Mucosa of gallbladder (tissue), 1 donor: ENCODE results near the gene GABPB2. TPM values are rescaled to one million over a fixed set of nuclear protein-coding genes. Genes with fewer than 3 reads are reported as not detected.

Experiments used
- DNase-seq: peaks from one replicate; pipeline ENCODE4 v3.0.0-alpha.2; 2020; ENCODE audit warnings: low spot score
- total RNA-seq: library from RNA; stranded (reverse); gene quantifications from one replicate; pipeline ENCODE4 v1.2.1, GENCODE V29; 2021
- donor health status: DM: no; HTN: no; CAD: no.

Gene GABPB2
- total RNA-seq, 1 donor from 2014 or later = 20.6 TPM

DNA sequence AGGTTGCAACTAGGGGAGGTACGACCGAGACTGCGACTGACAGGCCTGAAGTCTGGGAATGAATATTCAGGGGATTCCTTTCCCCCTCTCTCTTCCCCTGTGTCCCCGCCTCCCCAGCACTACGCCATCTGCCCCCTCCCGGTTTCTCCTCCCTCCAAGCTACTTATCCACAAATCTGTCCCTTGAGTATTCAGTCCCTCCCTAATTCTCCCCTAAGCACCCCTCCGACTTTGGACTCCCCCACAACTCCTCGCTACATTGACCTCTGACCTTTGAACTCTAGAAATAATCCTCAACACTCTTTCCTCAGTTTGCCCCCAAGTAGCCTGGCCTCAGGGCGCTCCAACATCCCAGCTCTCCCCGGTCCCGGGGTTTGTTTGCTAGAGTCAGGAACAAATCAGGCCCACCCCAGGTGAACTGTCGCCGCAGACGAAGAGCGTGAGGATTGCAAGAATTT is 94.7 kb downstream of the GABPB2 start:
- no peak for DNase-seq

DNA sequence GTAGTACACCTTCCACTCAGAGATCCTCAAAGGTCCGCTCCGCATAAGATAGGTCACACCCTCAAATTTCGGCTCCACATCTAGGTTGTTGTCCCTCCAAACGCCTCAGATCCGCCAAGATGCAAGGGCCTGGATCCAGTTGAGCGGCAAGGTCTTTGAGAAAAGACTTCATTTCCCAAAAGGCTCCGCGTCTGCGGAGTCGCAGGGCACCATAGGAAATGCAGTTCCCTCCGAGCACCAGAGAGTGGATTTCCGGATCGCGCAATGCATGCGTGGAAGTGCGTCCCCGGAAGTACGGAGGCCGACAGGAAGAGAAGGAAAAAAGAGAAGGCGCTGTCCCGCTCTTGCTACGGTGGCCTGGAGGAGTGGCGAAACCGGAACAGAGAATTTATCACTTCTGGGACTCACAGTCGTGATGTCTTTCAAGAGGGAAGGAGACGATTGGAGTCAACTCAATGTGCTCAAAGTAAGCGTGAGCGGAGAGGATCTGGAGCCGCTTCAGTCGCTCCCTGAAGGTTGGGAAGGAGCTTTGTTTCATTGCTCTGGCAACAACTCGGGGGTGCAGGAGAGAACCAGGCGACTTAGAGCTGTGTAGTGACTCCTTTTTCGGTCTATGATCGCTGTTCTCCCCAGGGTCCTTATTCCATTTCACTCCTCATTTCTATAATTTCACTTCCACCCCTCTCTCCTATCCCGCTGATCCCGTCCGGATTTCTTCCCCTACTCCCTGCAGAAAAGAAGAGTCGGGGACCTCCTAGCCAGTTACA is 95.4 kb downstream of the GABPB2 start, which contains the start of the genes LYSMD1 and SCNM1:
TSS of gene LYSMD1 (minus strand) at position 165 of the 767 bp plus-strand sequence. CDS start 644 bp downstream, outside the sequence.
TSS of gene SCNM1 (plus strand) at position 407 of the 767 bp plus-strand sequence. CDS start at position 416, 9 bp downstream.
- peak; percentile 99 for DNase-seq

DNA sequence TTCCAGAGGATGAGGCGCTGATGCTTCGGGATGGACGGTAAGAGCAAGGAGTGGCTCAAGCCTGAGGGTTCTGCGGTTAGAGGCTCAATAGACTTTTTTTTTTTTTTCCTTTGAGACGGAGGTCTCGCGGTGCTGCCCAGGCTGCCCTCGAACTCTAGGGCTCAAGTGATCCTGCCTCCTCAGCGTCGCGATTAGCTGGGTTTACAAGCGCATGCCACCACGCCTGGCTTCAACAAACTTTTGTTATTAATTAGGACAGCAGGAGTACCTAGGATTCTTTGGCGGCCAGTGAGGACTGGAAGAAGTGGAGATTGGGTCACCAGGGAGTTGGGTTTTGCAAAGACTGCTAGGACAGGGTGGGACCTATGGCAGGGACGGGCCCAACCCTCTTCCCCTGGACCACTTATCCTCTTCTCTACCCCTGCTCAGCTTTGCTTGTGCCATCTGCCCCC is 96.0 kb downstream of the GABPB2 start:
- no peak for DNase-seq

DNA sequence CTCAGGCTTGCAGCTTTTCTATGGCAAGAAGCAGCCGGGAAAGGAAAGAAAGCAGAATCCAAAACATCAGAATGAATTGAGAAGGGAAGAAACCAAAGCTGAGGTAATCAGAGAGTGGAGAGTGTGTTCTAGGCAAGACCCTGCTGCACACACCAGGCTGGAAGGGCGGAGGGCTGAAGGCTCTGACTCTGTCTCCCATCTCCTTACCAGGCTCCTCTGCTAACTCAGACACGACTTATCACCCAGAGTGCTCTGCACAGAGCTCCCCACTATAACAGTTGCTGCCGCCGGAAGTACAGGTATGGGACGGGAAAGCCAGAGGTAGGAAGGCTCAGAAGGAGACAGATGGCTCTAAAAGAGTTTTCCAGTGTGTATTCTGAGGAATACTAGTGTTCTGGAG is 96.6 kb downstream of the GABPB2 start:
- no peak for DNase-seq

DNA sequence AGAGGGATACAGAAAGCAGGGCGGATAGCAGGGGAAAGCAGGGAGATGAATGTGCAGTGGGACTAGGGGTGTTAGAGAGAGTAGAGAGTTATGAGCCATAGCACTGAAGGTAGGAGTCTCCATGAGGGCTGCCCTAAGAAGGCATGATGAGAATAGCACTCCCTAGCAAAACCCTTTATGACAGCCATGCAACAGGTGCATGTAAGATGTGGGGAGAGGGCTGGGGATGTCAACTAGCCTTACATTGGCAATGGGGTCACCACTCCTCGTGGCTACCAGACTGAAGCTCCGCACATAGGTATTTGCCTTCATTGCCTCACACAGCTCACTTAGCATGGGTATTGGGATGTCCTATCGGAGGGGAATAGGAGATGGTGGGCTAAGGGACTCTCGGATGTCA is 100.6 kb downstream of the GABPB2 start:
- DNase-seq = no peak

Other genes with a start within 250 kb of the GABPB2 start
- 38.9 TPM for gene ARNT, start 194.2 kb upstream of the GABPB2 start, total RNA-seq
- gene CTXND2, start 183.6 kb upstream of the GABPB2 start, total RNA-seq = not detected
- gene SETDB1, start 144.4 kb upstream of the GABPB2 start, total RNA-seq = 42.6 TPM
- 350 TPM for gene CERS2, start 95.9 kb upstream of the GABPB2 start, total RNA-seq
- 25.1 TPM for gene ANXA9, start 88.5 kb upstream of the GABPB2 start, total RNA-seq
- 60.1 TPM for gene MINDY1, start 63.9 kb upstream of the GABPB2 start, total RNA-seq
- gene PRUNE1, start 62.3 kb upstream of the GABPB2 start, total RNA-seq = 21.6 TPM
- gene BNIPL, start 34.2 kb upstream of the GABPB2 start, total RNA-seq = 0.66 TPM
- 12.5 TPM for gene C1orf56, start 23.0 kb upstream of the GABPB2 start, total RNA-seq
- 87.3 TPM for gene CDC42SE1, start 11.1 kb upstream of the GABPB2 start, total RNA-seq
- 3.6 TPM for gene MLLT11, start 10.4 kb upstream of the GABPB2 start, total RNA-seq
- 9.1 TPM for gene SEMA6C, start 75.9 kb downstream of the GABPB2 start, total RNA-seq
- 4.6 TPM for gene TNFAIP8L2, start 85.9 kb downstream of the GABPB2 start, total RNA-seq
- gene LYSMD1, start 95.1 kb downstream of the GABPB2 start, total RNA-seq = 11.5 TPM
- 36.4 TPM for gene SCNM1, start 95.4 kb downstream of the GABPB2 start, total RNA-seq
- gene TMOD4, start 105.2 kb downstream of the GABPB2 start, total RNA-seq = 0.78 TPM
- 43.8 TPM for gene VPS72, start 119.4 kb downstream of the GABPB2 start, total RNA-seq
- 41.8 TPM for gene PIP5K1A, start 127.8 kb downstream of the GABPB2 start, total RNA-seq
- 125 TPM for gene PSMD4, start 184.0 kb downstream of the GABPB2 start, total RNA-seq
- 40.4 TPM for gene ZNF687, start 211.5 kb downstream of the GABPB2 start, total RNA-seq